NCI-H128 (cell line): ENCODE data around the gene TNS3.
"Not testable (repeated sequence)": the region's sequence is repeated elsewhere in the genome, so short reads cannot be mapped to it uniquely, and the experiment has no call there.

Experiments used
- DNase-seq: peaks from one replicate; lab custom pipeline; 2025; ENCODE audit not compliant: unreplicated experiment; lab: John Stamatoyannopoulos, UW

TNS3 gene

GRCh38 chr7:47581804-47582763 is at the start of gene TNS3:
Gene TNS3 (minus strand): TSS chr7:47582111. CDS start chr7:47439636, 142,475 bp downstream.
- no peak for DNase-seq

DNA sequence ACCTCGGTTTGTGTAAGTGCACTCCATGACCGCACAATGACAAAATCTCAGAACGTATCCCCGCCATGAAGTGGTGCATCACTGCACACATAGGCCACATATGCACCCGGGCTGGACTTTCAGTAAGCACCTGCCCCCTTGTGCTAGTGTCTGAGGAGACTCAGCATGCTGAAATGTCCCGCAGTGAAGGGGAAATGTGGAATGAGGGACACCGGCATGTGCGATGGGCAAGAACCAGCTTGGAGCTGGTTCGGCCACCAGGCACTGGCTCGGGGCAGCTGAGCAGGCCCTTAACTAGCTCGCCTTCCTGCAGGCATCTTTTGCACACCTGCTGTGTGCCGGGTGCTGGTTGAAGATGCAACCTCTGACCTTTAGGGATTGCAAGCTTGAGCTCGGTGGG is 49.8 kb upstream of the TNS3 start:
- DNase-seq = no peak

GRCh38 chr7:47627580-47628283 is 45.8 kb upstream of the TNS3 start:
- no peak for DNase-seq

DNA sequence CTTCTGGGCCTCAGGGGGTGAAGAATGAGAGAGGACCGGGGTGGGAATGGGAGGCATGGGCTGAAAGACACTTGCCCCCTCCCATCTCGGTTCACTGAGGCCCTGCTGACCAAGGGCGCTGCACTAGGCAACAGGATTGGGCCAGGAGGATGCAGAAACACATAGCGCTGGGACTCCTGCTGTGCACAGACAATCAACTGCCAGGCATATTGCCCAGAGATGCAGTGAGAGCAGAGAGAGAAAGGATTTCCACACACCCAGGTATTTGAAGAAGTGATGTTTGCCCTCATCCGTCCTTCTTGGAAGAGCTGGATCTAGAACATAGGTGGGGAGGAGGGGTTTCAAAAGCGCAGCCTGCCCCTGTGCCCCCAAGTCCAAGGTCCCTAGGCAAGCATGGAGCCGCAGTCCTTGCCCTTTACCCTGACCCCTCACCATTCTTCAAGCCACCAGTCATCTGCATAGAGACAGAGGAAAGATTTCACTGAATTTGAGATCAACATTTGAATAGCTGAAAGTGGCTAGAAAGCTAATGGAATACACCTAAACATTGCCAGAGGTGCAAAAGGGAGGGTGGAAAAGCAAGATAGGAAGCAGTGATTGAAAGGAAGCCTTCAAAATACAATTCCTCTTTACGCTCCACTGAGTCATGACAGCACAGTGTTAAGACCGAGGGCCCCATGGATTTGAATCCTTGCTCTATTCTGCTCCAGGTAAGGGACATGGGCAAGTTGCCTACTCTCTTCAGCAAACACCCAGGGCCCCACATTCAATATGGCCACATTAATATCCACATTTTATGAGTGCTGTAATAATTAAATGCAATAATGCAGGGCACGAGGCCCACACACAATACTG is 44.2 kb upstream of the TNS3 start:
- DNase-seq = no peak

DNA sequence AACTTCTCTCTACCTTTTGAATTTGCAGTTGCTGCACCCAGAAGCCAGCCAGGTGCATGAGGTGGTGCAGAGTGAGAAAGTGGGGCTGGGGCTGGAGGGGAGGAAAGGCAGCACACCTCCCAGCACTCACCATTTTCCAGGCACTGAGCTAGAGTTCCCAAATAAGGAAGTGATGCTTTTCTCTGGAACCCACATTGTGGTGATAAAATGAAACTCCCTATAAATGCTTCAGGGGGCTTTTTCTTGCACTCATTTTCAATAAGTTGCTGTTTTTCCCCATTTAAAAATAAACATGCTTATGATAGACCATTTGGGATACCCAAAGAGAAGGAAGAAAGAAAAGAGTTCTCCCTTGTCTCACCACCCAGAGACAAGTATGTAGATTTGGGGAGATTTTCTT is 42.8 kb upstream of the TNS3 start:
- DNase-seq = no peak

DNA sequence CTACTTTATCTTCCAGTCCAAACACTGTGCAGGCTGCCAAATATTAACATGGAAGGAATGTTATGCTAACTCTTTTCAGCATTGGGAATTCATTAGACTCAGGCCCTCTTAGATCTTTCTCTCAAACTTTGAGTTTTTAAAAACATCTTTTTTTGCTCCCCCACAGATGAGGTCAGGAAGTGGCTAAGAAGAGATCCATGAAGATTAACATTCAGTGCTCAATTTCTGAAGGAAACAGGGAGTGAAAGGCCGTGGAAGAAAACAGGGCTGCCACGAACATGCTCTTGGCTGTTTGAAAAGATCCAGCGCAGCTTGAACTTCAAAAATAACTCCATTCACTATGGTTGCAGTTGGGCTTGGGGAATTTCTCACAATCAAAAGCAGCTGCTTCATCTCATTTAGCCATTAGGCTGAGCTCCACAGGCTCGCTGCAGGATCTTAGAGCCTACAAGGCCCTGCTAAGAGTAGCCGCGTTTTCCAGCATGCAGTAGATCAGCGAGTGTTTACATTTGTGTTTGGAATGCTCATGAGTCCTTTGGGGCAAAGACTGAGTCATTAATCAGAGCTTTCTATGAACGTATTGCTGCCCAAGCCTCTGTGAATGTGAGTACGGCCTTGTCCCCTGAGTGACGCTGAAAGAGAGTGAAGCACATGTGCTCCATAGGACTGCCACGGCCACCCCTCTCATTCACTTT is 41.2 kb upstream of the TNS3 start:
- no peak for DNase-seq

DNA sequence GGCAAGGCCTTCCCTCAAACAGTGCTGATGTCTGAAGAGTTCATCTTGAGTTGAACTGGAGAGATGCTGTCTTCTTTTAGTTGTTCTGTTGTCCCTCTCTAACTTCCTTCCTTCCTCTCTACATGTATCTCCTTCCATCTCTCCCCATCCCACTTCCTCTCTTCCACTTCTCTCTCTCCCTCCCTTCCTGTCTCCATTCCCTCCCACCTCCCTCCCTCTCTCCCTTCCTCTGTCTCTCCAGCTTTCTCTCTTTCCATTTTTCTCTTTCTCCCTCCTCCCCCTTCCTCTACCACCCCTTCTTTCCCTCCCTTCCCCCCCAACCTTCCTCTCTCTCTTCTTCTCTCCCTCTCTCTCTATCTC is 40.7 kb upstream of the TNS3 start:
- DNase-seq = no peak

GRCh38 chr7:47621979-47622561 is 40.2 kb upstream of the TNS3 start:
- no peak for DNase-seq

DNA sequence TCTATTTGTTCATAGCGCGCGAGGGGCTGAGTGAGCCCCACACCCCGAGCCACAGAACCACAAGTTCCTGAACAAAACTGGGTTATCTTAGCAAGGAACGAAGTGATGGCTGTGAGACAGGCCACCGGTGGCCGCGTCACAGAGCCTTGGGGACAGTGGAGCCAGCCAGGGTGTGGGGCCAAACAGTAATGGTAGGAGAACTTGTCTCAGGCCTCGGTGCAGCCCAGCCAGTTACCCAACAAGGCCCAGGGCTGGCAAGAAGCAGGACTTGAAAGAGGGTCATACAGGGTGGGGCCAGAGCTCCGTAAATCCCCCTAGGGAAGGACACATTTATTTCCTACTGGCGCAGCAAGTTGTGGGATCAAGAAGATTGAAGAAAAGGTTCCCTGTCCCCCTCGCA is 39.4 kb upstream of the TNS3 start:
- DNase-seq = no peak

GRCh38 chr7:47619806-47620205 is 37.9 kb upstream of the TNS3 start:
- DNase-seq = no peak

GRCh38 chr7:47617131-47617530 is 35.2 kb upstream of the TNS3 start:
- DNase-seq = no peak

- DNase-seq = no peak
Observed at GRCh38 chr7:47614450-47614849, 32.5 kb upstream of the TNS3 start.

- no peak for DNase-seq
Observed at GRCh38 chr7:47611045-47611511, 29.2 kb upstream of the TNS3 start.

DNA sequence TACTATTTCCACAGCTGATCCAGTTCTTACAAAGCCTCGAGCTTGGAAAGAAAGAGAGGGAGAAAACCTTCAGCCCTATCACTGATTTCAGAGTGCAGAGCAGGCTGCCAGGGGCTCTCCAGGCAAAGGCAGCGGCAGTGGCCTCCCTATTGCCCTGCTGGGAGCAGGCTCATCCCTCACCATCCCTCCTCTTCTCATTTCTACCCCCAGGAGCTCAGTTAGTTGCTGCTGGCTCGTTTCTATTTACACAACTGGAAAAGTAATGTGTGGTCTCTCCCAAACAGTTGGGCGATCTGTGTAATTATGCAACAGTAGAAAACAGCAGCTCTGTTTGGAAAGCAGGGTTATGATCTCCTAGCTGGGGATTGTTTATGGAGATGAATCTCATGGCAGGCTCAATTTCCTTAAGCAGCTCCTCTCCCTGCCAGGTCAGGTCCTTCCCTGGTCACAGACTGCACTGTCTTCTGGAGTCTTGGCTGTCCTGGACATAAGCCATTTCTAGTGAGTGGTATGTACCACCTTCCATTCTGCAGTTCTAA is 28.7 kb upstream of the TNS3 start:
- DNase-seq = no peak

- DNase-seq = no peak
Observed at GRCh38 chr7:47609803-47610452, 28.0 kb upstream of the TNS3 start.

GRCh38 chr7:47606593-47607046 is 24.7 kb upstream of the TNS3 start:
- not testable (repeated sequence) for DNase-seq

GRCh38 chr7:47605816-47606575 is 24.1 kb upstream of the TNS3 start:
- no peak for DNase-seq

DNA sequence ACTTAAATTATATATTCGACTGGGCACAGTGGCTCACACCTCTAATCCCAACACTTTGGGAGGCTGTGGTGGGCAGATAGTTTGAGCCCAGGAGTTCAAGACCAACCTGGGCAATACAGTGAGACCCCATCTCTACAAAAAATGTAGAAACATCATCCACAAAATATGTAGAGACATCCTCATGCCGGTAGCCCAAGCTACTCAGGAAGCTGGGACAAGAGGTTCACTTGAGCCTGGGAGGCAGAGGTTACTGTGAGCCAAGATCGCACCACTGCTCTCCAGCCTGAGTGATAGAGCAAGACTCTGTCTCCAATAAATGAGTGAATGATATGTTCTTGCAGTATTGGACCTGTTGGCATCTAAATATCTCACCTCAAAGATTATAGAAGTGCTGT is 22.6 kb upstream of the TNS3 start:
- DNase-seq = no peak
